HepG2 (cell line): Measurements from ENCODE around the gene GTF2H4.

Experiments used
- BHLHE40 ChIP-seq: IDR thresholded peaks from 2 replicates; pipeline ENCODE4 v1.6.1; 2011; ENCODE audit warnings: low read length, improper control_type of control experiment
- EHMT2 ChIP-seq: fragments of 200-600 bp; sonication (generic); IDR thresholded peaks from 2 replicates; pipeline ENCODE4 v1.7.0; 2017; ENCODE audit warnings: antibody characterized with exemption, low read depth, low read length, borderline replicate concordance
- KDM5A ChIP-seq: fragments of 200-600 bp; sonication (generic); IDR thresholded peaks from 2 replicates; pipeline ENCODE4 v1.7.0; 2018; ENCODE audit warnings: antibody characterized with exemption, mild to moderate bottlenecking, low read length, borderline replicate concordance
- NFE2L2 ChIP-seq: fragments of 150-350 bp; IDR thresholded peaks from 2 replicates; pipeline ENCODE4 v1.6.1; 2014; ENCODE audit warnings: low read length
- NR2F2 ChIP-seq: IDR thresholded peaks from 2 replicates; pipeline ENCODE4 v1.6.1; 2012; ENCODE audit warnings: low read depth, inconsistent platforms, borderline replicate concordance
- POLR2A ChIP-seq, 2 experiments: IDR thresholded peaks; 2 replicates each; pipeline ENCODE4 v1.6.1; 2011; ENCODE audit warnings: low read depth in 2 of 2, low read length in 2 of 2, mild to moderate bottlenecking in 1 of 2, moderate library complexity in 1 of 2; ENCODE audit not compliant: insufficient read depth in 1 of 2
- RBM22 ChIP-seq: fragments of 200-400 bp; formaldehyde crosslinking; optimal IDR thresholded peaks from 2 replicates; pipeline ENCODE3; 2017; ENCODE audit warnings: mild to moderate bottlenecking, low read length, moderate library complexity
- RFX5 ChIP-seq: IDR thresholded peaks from 2 replicates; pipeline ENCODE4 v1.6.1; 2011; ENCODE audit warnings: low read depth, low read length, improper control_type of control experiment
- XRCC5 ChIP-seq: fragments of 200-400 bp; formaldehyde crosslinking; optimal IDR thresholded peaks from 2 replicates; pipeline ENCODE3; 2017; ENCODE audit warnings: mild to moderate bottlenecking, low read length
- TF ChIP-seq, protein P1 (sequence below): IDR thresholded peaks from 2 replicates; pipeline ENCODE4 v1.6.1; 2016
- TF ChIP-seq, protein P2 (sequence below): sonication (generic); formaldehyde crosslinking; IDR thresholded peaks from 2 replicates; pipeline ENCODE4 v1.4.0; 2020; ENCODE audit warnings: missing genetic modification reagents
- TF ChIP-seq, protein P3 (sequence below): sonication (generic); formaldehyde crosslinking; IDR thresholded peaks from 2 replicates; pipeline ENCODE4 v1.5.0; 2020; ENCODE audit warnings: mild to moderate bottlenecking, missing genetic modification reagents, moderate library complexity

DNA sequence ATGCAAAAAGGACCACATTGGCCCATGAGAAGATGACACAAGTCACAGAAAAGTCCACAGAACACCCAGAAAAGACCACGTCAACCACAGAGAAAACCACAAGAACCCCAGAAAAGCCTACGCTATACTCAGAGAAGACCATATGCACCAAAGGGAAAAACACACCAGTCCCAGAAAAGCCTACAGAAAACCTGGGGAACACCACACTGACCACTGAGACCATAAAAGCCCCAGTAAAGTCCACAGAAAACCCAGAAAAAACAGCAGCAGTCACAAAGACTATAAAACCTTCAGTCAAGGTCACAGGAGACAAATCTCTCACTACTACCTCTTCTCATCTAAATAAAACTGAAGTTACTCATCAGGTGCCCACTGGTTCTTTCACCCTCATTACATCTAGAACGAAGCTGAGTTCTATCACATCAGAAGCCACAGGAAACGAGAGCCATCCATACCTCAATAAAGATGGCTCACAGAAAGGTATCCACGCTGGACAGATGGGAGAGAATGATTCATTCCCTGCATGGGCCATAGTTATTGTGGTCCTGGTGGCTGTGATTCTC lies 44.0 kb downstream of the GTF2H4 start:
- TF ChIP-seq RBM22 (no peak), XRCC5 (no peak), NFE2L2 (no peak), BHLHE40 (no peak), EHMT2 (no peak), NR2F2 (no peak), KDM5A (no peak), POLR2A (IDR thresholded peaks at IDR 0.05; ENCODE audit: insufficient read depth in 1 of 2, low read depth in 2 of 2, low read length in 2 of 2) (no peak), RFX5 (no peak)
- TF ChIP-seq, protein P1, sequence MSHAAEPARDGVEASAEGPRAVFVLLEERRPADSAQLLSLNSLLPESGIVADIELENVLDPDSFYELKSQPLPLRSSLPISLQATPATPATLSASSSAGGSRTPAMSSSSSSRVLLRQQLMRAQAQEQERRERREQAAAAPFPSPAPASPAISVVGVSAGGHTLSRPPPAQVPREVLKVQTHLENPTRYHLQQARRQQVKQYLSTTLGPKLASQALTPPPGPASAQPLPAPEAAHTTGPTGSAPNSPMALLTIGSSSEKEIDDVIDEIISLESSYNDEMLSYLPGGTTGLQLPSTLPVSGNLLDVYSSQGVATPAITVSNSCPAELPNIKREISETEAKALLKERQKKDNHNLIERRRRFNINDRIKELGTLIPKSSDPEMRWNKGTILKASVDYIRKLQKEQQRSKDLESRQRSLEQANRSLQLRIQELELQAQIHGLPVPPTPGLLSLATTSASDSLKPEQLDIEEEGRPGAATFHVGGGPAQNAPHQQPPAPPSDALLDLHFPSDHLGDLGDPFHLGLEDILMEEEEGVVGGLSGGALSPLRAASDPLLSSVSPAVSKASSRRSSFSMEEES (CRISPR knock-in tag), result no peak
- TF ChIP-seq, protein P2, sequence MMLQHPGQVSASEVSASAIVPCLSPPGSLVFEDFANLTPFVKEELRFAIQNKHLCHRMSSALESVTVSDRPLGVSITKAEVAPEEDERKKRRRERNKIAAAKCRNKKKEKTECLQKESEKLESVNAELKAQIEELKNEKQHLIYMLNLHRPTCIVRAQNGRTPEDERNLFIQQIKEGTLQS (CRISPR knock-in tag), result no peak
- TF ChIP-seq, protein P3, sequence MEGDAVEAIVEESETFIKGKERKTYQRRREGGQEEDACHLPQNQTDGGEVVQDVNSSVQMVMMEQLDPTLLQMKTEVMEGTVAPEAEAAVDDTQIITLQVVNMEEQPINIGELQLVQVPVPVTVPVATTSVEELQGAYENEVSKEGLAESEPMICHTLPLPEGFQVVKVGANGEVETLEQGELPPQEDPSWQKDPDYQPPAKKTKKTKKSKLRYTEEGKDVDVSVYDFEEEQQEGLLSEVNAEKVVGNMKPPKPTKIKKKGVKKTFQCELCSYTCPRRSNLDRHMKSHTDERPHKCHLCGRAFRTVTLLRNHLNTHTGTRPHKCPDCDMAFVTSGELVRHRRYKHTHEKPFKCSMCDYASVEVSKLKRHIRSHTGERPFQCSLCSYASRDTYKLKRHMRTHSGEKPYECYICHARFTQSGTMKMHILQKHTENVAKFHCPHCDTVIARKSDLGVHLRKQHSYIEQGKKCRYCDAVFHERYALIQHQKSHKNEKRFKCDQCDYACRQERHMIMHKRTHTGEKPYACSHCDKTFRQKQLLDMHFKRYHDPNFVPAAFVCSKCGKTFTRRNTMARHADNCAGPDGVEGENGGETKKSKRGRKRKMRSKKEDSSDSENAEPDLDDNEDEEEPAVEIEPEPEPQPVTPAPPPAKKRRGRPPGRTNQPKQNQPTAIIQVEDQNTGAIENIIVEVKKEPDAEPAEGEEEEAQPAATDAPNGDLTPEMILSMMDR (CRISPR knock-in tag), result no peak
